Measurements from ENCODE around the gene CTRB1. TPM values are rescaled to one million over a fixed set of nuclear protein-coding genes. Genes with fewer than 3 reads are reported as not detected.

Gene CTRB1
- total and polyA plus RNA-seq, 10 donors = 0.59 to 25.2 (median 2.5) TPM; not detected in 2

GRCh38 chr16:75252946-75253911, 34.4 kb downstream of the CTRB1 start:
- Histone ChIP-seq H3K4me3 (peak overlapping the region in 1 of 8 donors; percentile 13), H3K27me3 (replicated peaks in 1 of 7) (peaks cover 0 to 100% (median 36%) of the 10 kb centered on the region in 7 donors), H3K36me3 (no peaks in the 10 kb centered on the region), H3K27ac (peak overlapping the region in 7 of 8 donors; percentile 72 to 91 (median 89)), H3K9me3 (no peaks in the 10 kb centered on the region), H3K4me1 (peaks cover 45 to 99% (median 91%) of the 10 kb centered on the region in 6 donors)
- DNase-seq = peak; percentile 74
- TF ChIP-seq, protein P1, sequence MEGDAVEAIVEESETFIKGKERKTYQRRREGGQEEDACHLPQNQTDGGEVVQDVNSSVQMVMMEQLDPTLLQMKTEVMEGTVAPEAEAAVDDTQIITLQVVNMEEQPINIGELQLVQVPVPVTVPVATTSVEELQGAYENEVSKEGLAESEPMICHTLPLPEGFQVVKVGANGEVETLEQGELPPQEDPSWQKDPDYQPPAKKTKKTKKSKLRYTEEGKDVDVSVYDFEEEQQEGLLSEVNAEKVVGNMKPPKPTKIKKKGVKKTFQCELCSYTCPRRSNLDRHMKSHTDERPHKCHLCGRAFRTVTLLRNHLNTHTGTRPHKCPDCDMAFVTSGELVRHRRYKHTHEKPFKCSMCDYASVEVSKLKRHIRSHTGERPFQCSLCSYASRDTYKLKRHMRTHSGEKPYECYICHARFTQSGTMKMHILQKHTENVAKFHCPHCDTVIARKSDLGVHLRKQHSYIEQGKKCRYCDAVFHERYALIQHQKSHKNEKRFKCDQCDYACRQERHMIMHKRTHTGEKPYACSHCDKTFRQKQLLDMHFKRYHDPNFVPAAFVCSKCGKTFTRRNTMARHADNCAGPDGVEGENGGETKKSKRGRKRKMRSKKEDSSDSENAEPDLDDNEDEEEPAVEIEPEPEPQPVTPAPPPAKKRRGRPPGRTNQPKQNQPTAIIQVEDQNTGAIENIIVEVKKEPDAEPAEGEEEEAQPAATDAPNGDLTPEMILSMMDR (IDR thresholded peaks at IDR 0.05 in 8 of 11, conservative IDR thresholded peaks at IDR 0.05 in 3 of 11) = no peak
- TF ChIP-seq POLR2AphosphoS5 (IDR thresholded peaks at IDR 0.05) = peak in 2 of 3 donors; percentile 50 to 61
- TF ChIP-seq POLR2A (IDR thresholded peaks at IDR 0.05) = no peak
- WGBS, 5 donors = 57 to 76% (median 66%) methylated on average over 13 to 15 of the region's 15 CpGs
- intact Hi-C loops (cut with DNase I; ENCODE audit: low total_unique reads) = no loop called here

DNA sequence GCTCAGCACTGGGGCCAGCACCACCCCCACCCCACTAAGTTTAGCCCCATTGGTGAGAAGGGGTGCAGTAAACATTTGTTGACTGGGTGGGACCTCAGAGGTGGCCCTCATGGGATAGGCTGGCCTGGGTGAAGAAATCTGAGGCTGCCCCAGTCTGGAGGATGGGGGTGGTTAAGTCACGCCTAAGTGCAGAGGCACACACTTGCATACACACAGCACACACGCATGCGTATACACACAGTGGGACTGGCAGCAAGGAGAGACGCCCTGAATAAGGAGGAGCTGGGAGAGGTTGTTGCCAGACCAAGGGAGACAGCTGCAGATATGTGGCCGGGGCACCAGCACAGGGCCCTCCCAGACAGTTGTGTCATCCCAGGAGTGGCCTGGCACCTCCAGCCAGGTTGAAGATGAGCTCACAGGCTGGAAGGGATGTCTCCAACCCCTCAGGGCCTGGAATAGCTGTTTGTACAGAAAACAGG, 35.6 kb downstream of the CTRB1 start:
- Histone ChIP-seq H3K4me1 (peaks cover 45 to 99% (median 85%) of the 10 kb centered on the region in 6 donors), H3K27me3 (replicated peaks in 1 of 7) (peaks cover 0 to 100% (median 36%) of the 10 kb centered on the region in 7 donors), H3K4me3 (peak overlapping the region in 1 of 8 donors; percentile 30), H3K9me3 (no peaks in the 10 kb centered on the region), H3K36me3 (no peaks in the 10 kb centered on the region), H3K27ac (peak overlapping the region in 6 of 8 donors; percentile 72 to 91 (median 89))
- peak in 1 of 3 donors; percentile 53 for TF ChIP-seq POLR2AphosphoS5 (IDR thresholded peaks at IDR 0.05)
- TF ChIP-seq, protein P1 (IDR thresholded peaks at IDR 0.05 in 8 of 11, conservative IDR thresholded peaks at IDR 0.05 in 3 of 11) = no peak
- intact Hi-C loops (cut with DNase I; ENCODE audit: low total_unique reads) = no loop called here
- peak; percentile 66 for DNase-seq
- WGBS, 5 donors = 36 to 72% (median 65%) methylated on average over 4 to 5 of the region's 5 CpGs

DNA sequence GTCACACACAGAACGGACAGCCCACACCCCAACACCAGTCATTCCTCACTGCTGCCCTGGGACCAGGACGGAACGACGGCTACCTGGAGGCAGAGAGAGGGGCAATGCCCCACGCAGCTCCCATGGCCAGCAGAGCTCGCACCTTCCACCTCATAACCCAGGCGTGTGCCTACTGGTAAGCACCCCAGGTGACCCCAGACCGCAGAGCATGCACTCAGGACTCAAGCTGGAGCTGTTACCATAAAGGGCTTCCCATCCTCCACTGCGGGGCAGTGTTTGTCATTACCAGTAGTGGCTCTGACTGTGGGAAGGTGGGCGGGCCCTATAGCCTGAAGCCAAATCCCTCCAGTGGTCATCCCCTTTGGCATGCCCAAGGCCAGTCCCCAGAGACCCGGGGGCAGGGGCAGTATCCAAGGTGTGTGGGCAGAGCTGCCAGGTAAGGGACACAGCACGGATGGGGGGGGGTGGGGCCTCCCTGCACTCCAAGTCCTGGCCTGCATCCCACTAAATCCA, 37.3 kb downstream of the CTRB1 start:
- intact Hi-C loops (cut with DNase I; ENCODE audit: low total_unique reads) = no loop called here
- Histone ChIP-seq H3K27ac (peak overlapping the region; percentile 50 to 91 (median 88)), H3K36me3 (no peaks in the 10 kb centered on the region), H3K4me3 (no peak overlapping the region), H3K27me3 (replicated peaks in 1 of 7) (peaks cover 0 to 88% (median 20%) of the 10 kb centered on the region in 7 donors), H3K9me3 (no peaks in the 10 kb centered on the region), H3K4me1 (peaks cover 45 to 97% (median 75%) of the 10 kb centered on the region in 6 donors)
- WGBS, 5 donors = 48 to 81% (median 63%) methylated on average over 9 to 12 of the region's 12 CpGs
- TF ChIP-seq, protein P1 (IDR thresholded peaks at IDR 0.05 in 8 of 11, conservative IDR thresholded peaks at IDR 0.05 in 3 of 11) = no peak
- TF ChIP-seq POLR2A (IDR thresholded peaks at IDR 0.05) (no peak), POLR2AphosphoS5 (IDR thresholded peaks at IDR 0.05) (no peak)
- DNase-seq = peak; percentile 70
